HCT116 (cell line): ENCODE measurements around the gene SLC13A3. TPM values are rescaled to one million over a fixed set of nuclear protein-coding genes. Genes with fewer than 3 reads are reported as not detected.

ENCODE experiments used
- ATAC-seq: fragments of 200-7000 bp; cut with Tn5 transposase; 2 replicates; pipeline ENCODE4 v1.9.1; 2020; ENCODE audit warnings: mild to moderate bottlenecking, moderate library complexity
- BruUV-seq: library from RNA; stranded (reverse); fragments of 400-500 nt; replicated peaks from 2 replicates; lab custom pipeline; 2021; lab: Mats Ljungman, UMichigan
- CTCF ChIA-PET: fragments of 300-600 bp; sonication (Branson Sonifier 250); formaldehyde crosslinking; loops from one replicate; lab custom pipeline; 2021; ENCODE audit warnings: antibody characterized with exemption; lab: Charles Lee
- POLR2A ChIA-PET: fragments of 300-600, 350-600 bp; sonication (Branson Sonifier 250); formaldehyde crosslinking; loops from one replicate; lab custom pipeline; 2021; ENCODE audit warnings: antibody characterized with exemption; lab: Charles Lee
- RAD21 ChIA-PET, 2 experiments: fragments of 300-600 bp; sonication (Branson Sonifier 250); formaldehyde crosslinking; loops; one replicate each; lab custom pipeline; 2023; ENCODE audit warnings: low total read pairs in 2 of 2; ENCODE audit not compliant: uncharacterized antibody in 2 of 2, unreplicated experiment in 2 of 2, low non-redundant PET in 1 of 2; lab: Charles Lee
- DNase-seq: peaks from one replicate; pipeline ENCODE4 v3.0.0-alpha.2; 2010; ENCODE audit warnings: low read depth, low spot score
- H2AFZ ChIP-seq: fragments of 200-600 bp; shearing (Covaris generic), sonication (generic); 2 replicates; pipeline ENCODE4 v1.6.1; 2017; ENCODE audit warnings: low read depth, mixed run types, mixed read lengths, antibody characterized with exemption, low read length; ENCODE audit not compliant: poor library complexity, severe bottlenecking
- H3K27ac ChIP-seq: 2 replicates; pipeline ENCODE4 v1.5.1; 2012; ENCODE audit warnings: low read depth, low read length
- H3K27me3 ChIP-seq: fragments of 200-600 bp; sonication (generic); 2 replicates; pipeline ENCODE4 v1.6.1; 2016; ENCODE audit warnings: mixed run types, low read length, mixed read lengths; ENCODE audit not compliant: insufficient read depth
- H3K36me3 ChIP-seq, 2 experiments: fragments of 200-500 bp in 1 of 2; fragments of 200-600 bp in 1 of 2; sonication (Bioruptor generic) in 1 of 2; sonication (generic) in 1 of 2; 2 replicates each; pipeline versions ENCODE4 v1.5.1 to v1.6.1; 2014 to 2016; ENCODE audit warnings: low read length in 2 of 2, inconsistent platforms in 1 of 2, mixed read lengths in 1 of 2, mixed run types in 1 of 2; ENCODE audit not compliant: insufficient read depth in 2 of 2, control insufficient read depth in 1 of 2
- H3K4me1 ChIP-seq, 2 experiments: fragments of 200-600 bp in 1 of 2; sonication (generic) in 1 of 2; 2 replicates each; pipeline versions ENCODE4 v1.5.1 to v1.6.1; 2012 to 2017; ENCODE audit warnings: low read length in 2 of 2, inconsistent platforms in 1 of 2, mild to moderate bottlenecking in 1 of 2, mixed read lengths in 1 of 2, mixed run types in 1 of 2, moderate library complexity in 1 of 2; ENCODE audit not compliant: insufficient read depth in 2 of 2, control insufficient read depth in 1 of 2
- H3K4me2 ChIP-seq: fragments of 200-600 bp; sonication (generic); 2 replicates; pipeline ENCODE4 v1.6.1; 2017; ENCODE audit warnings: mixed run types, low read length, mixed read lengths
- H3K4me3 ChIP-seq, 2 experiments: fragments of 200-600 bp in 1 of 2; sonication (generic) in 1 of 2; replicated peaks in 1 of 2; 2 replicates each; pipeline ENCODE4 v1.5.1; 2011 to 2016; ENCODE audit warnings: low read length in 2 of 2, control low read depth in 1 of 2, low read depth in 1 of 2, mild to moderate bottlenecking in 1 of 2, mixed read lengths in 1 of 2, mixed run types in 1 of 2
- H3K79me2 ChIP-seq: fragments of 200-600 bp; sonication (generic); 2 replicates; pipeline ENCODE4 v1.6.1; 2017; ENCODE audit warnings: mild to moderate bottlenecking, mixed run types, low read length, moderate library complexity, mixed read lengths; ENCODE audit not compliant: insufficient read depth
- H3K9ac ChIP-seq: fragments of 200-600 bp; sonication (generic); 2 replicates; pipeline ENCODE4 v1.6.1; 2016; ENCODE audit warnings: low read length, mixed read lengths
- H3K9me2 ChIP-seq: fragments of 200-600 bp; sonication (generic), shearing (Covaris generic); 2 replicates; pipeline ENCODE4 v1.6.1; 2017; ENCODE audit warnings: mixed run types, mild to moderate bottlenecking, moderate library complexity; ENCODE audit not compliant: insufficient read depth
- H3K9me3 ChIP-seq, 2 experiments: fragments of 200-500 bp in 1 of 2; fragments of 200-600 bp in 1 of 2; sonication (Bioruptor generic) in 1 of 2; sonication (generic) in 1 of 2; 2 replicates each; pipeline ENCODE4 v1.6.1; 2014 to 2017; ENCODE audit warnings: low read length in 2 of 2, mixed read lengths in 2 of 2, inconsistent platforms in 1 of 2, low read depth in 1 of 2, mild to moderate bottlenecking in 1 of 2, mixed run types in 1 of 2, moderate library complexity in 1 of 2; ENCODE audit not compliant: control insufficient read depth in 1 of 2, insufficient read depth in 1 of 2
- H4K20me1 ChIP-seq: fragments of 200-600 bp; sonication (generic), shearing (Covaris generic); 2 replicates; pipeline ENCODE4 v1.6.1; 2017; ENCODE audit warnings: mixed run types, mild to moderate bottlenecking, moderate library complexity; ENCODE audit not compliant: insufficient read depth
- POLR2A ChIP-seq: IDR thresholded peaks from 2 replicates; pipeline ENCODE4 v1.7.0; 2011; ENCODE audit warnings: borderline replicate concordance; ENCODE audit not compliant: insufficient read depth, insufficient read length; ENCODE audit errors: extremely low read depth
- ZNF274 ChIP-seq: fragments of 200-500 bp; sonication (Bioruptor generic); IDR thresholded peaks from 2 replicates; pipeline ENCODE4 v1.6.1; 2014; ENCODE audit warnings: mild to moderate bottlenecking, low read depth, low read length, inconsistent platforms
- intact Hi-C: fragments of 100-400 bp; cut with micrococcal nuclease; formaldehyde crosslinking; loops from 2 replicates; pipeline ENCODE4 v1.10.0; 2022
- total RNA-seq: library from RNA; stranded (reverse); gene quantifications from one replicate; pipeline ENCODE4 v1.2.1, GENCODE V29; 2021; ENCODE audit not compliant: unreplicated experiment
- TF ChIP-seq, protein P1 (sequence below): IDR thresholded peaks from 2 replicates; pipeline ENCODE4 v1.6.1; 2012; ENCODE audit warnings: low read depth
- TF ChIP-seq, protein P2 (sequence below): IDR thresholded peaks from 2 replicates; pipeline ENCODE4 v1.6.1; 2012

Gene SLC13A3
- total RNA-seq, 1 experiment from 2014 or later = not detected

DNA sequence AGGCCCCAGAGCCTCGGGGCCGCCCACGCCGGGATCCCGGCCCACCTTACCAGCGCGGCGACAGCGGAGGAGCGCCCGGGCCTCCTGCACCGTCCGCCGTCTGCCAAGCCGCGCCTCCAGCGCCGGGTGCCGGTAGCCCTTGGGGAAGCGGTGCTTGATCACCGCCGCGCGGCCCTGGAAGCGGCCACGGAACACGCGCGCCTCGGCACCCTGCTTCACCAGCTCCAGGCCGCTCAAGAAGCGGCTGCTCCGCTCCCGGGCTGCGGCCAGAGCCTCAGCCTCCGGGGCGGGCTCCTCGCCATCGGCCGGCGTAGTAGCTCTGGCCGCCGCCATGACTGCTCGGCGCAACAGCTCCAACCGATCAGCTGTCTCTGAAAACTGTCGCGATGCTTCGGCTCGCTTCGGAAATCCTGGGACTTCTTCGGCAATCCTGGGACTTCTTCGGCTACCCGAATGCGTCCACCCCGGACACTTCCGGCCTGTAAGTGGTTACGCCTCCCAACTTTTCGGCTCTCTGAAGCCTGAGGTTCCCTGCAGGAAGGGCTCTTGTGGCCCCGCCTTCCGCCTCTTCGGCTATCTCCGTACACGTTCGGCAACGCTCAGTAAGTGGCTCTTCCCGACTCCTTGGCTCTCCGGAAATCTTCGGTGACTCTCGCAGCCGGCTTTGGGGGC, 38.0 kb upstream of the SLC13A3 start, which contains the start of gene TP53RK (continued):
- TF ChIP-seq, protein P1, sequence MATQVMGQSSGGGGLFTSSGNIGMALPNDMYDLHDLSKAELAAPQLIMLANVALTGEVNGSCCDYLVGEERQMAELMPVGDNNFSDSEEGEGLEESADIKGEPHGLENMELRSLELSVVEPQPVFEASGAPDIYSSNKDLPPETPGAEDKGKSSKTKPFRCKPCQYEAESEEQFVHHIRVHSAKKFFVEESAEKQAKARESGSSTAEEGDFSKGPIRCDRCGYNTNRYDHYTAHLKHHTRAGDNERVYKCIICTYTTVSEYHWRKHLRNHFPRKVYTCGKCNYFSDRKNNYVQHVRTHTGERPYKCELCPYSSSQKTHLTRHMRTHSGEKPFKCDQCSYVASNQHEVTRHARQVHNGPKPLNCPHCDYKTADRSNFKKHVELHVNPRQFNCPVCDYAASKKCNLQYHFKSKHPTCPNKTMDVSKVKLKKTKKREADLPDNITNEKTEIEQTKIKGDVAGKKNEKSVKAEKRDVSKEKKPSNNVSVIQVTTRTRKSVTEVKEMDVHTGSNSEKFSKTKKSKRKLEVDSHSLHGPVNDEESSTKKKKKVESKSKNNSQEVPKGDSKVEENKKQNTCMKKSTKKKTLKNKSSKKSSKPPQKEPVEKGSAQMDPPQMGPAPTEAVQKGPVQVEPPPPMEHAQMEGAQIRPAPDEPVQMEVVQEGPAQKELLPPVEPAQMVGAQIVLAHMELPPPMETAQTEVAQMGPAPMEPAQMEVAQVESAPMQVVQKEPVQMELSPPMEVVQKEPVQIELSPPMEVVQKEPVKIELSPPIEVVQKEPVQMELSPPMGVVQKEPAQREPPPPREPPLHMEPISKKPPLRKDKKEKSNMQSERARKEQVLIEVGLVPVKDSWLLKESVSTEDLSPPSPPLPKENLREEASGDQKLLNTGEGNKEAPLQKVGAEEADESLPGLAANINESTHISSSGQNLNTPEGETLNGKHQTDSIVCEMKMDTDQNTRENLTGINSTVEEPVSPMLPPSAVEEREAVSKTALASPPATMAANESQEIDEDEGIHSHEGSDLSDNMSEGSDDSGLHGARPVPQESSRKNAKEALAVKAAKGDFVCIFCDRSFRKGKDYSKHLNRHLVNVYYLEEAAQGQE = no peak
- TF ChIP-seq ZNF274 = no peak

- Histone ChIP-seq H3K27ac (peak overlapping the region; percentile 96), H3K4me3 (peak overlapping the region; percentile 64 to 68), H3K9me2 (no peaks in the 10 kb centered on the region), H4K20me1 (no peaks in the 10 kb centered on the region), H3K36me3 (peaks cover 9 to 18% of the 10 kb centered on the region in 2 experiments), H3K4me1 (peaks cover 13 to 21% of the 10 kb centered on the region in 2 experiments), H3K27me3 (no peaks in the 10 kb centered on the region), H2AFZ (no peak overlapping the region), H3K9me3 (no peaks in the 10 kb centered on the region; a peak in 1 of 4 replicates), H3K79me2 (peaks cover 38% of the 10 kb centered on the region), H3K9ac (peak overlapping the region; percentile 87), H3K4me2 (peak overlapping the region; percentile 94)
- DNase-seq (no peak), ATAC-seq (no peak)
- TF ChIP-seq POLR2A = no peak
- TF ChIP-seq, protein P2, sequence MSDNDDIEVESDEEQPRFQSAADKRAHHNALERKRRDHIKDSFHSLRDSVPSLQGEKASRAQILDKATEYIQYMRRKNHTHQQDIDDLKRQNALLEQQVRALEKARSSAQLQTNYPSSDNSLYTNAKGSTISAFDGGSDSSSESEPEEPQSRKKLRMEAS = peak; percentile 52; the same call in 1 of the 2 replicates
- ChIA-PET POLR2A (no interaction called here), CTCF (interaction anchor here (1.3 to 1.6 kb wide), 2 partner anchors 13 to 64 kb away, joined by 3 to 6 read pairs; no protein-coding TSS in a partner anchor), RAD21 (no interaction called here)
- BruUV-seq = TSS peak; percentile 50
- intact Hi-C loops = no loop called here
These were observed 37.2 kb upstream of the SLC13A3 start for GRCh38 chr20:46688151-46689081.
